CD4-positive, alpha-beta memory T cell (primary cell): ENCODE results near the gene C9. TPM values are rescaled to one million over a fixed set of nuclear protein-coding genes. Genes with fewer than 3 reads are reported as not detected.
A peak's percentile ranks its signal among the peaks of the same experiment; 100 is the strongest.

Source experiments
- CTCF ChIA-PET: fragments of 350-600 bp; sonication (Branson Sonifier 250); formaldehyde crosslinking; loops from one replicate; lab custom pipeline; 2021; ENCODE audit warnings: inconsistent platforms; ENCODE audit not compliant: partially characterized antibody; lab: Charles Lee
- POLR2A ChIA-PET: fragments of 350-600 bp; sonication (Branson Sonifier 250); formaldehyde crosslinking; loops from one replicate; lab custom pipeline; 2021; ENCODE audit not compliant: partially characterized antibody; lab: Charles Lee
- DNase-seq, 5 donors: peaks; one replicate each; pipeline versions ENCODE4 v3.0.0 to v3.0.0-alpha.2; 2020 to 2022; ENCODE audit warnings: mixed read lengths in 1 of 5
- H3K27ac ChIP-seq: one replicate; pipeline ENCODE4 v1.7.0; 2013; ENCODE audit warnings: low read depth, low read length
- H3K27me3 ChIP-seq: 2 replicates; pipeline ENCODE4 v1.7.0; 2013; ENCODE audit warnings: mild to moderate bottlenecking, low read length, moderate library complexity; ENCODE audit not compliant: insufficient read depth
- H3K36me3 ChIP-seq: 2 replicates; pipeline ENCODE4 v1.7.0; 2013; ENCODE audit warnings: mild to moderate bottlenecking, low read length, moderate library complexity; ENCODE audit not compliant: insufficient read depth
- H3K4me1 ChIP-seq: 2 replicates; pipeline ENCODE4 v1.7.0; 2013; ENCODE audit warnings: mild to moderate bottlenecking, low read length, moderate library complexity; ENCODE audit not compliant: insufficient read depth
- H3K4me3 ChIP-seq, 2 donors: one replicate each; pipeline ENCODE4 v1.7.0; 2013; ENCODE audit warnings: low read length in 2 of 2, mild to moderate bottlenecking in 1 of 2
- H3K9me3 ChIP-seq, 2 donors: one replicate each; pipeline ENCODE4 v1.7.0; 2013; ENCODE audit warnings: low read length in 2 of 2, control low read depth in 1 of 2; ENCODE audit not compliant: control insufficient read depth in 1 of 2
- H3K27ac Mint-ChIP-seq, 7 donors: one replicate each; pipeline ENCODE4 v1.8.0; 2020 to 2021; ENCODE audit warnings: mixed read lengths in 7 of 7, mild to moderate bottlenecking in 6 of 7, inconsistent platforms in 3 of 7, moderate library complexity in 3 of 7
- H3K27me3 Mint-ChIP-seq, 2 donors: one replicate each; pipeline ENCODE4 v1.8.0; 2020 to 2021; ENCODE audit warnings: mixed read lengths in 2 of 2
- H3K36me3 Mint-ChIP-seq, 2 donors: one replicate each; pipeline ENCODE4 v1.8.0; 2020 to 2021; ENCODE audit warnings: mixed read lengths in 2 of 2, inconsistent platforms in 1 of 2, mild to moderate bottlenecking in 1 of 2
- H3K4me1 Mint-ChIP-seq, 4 donors: one replicate each; pipeline ENCODE4 v1.8.0; 2020 to 2021; ENCODE audit warnings: mixed read lengths in 4 of 4, mild to moderate bottlenecking in 1 of 4
- H3K4me3 Mint-ChIP-seq, 8 donors: one replicate each; pipeline ENCODE4 v1.8.0; 2020 to 2021; ENCODE audit warnings: mixed read lengths in 8 of 8, mild to moderate bottlenecking in 7 of 8, moderate library complexity in 6 of 8, inconsistent platforms in 3 of 8
- H3K9me3 Mint-ChIP-seq, 8 donors: one replicate each; pipeline ENCODE4 v1.8.0; 2020 to 2021; ENCODE audit warnings: mixed read lengths in 8 of 8, mild to moderate bottlenecking in 5 of 8, inconsistent platforms in 3 of 8, moderate library complexity in 1 of 8
- intact Hi-C: fragments of 100-400 bp; cut with micrococcal nuclease; formaldehyde crosslinking; loops from one replicate; pipeline ENCODE4 v1.15.1; 2023
- polyA plus RNA-seq, 2 donors: library from polyadenylated mRNA; unstranded; fragments of 300-500 nt; fragmentation: Illumina TruSeq; gene quantifications; one replicate each; pipeline ENCODE4 v1.2.3, GENCODE V29; 2021
- total RNA-seq, 2 experiments: library from RNA; stranded (reverse); gene quantifications; one replicate each; pipeline ENCODE4 v1.2.3, GENCODE V29; 2021

C9 gene
- total and polyA plus RNA-seq, 4 experiments from 2014 or later = not detected

DNA sequence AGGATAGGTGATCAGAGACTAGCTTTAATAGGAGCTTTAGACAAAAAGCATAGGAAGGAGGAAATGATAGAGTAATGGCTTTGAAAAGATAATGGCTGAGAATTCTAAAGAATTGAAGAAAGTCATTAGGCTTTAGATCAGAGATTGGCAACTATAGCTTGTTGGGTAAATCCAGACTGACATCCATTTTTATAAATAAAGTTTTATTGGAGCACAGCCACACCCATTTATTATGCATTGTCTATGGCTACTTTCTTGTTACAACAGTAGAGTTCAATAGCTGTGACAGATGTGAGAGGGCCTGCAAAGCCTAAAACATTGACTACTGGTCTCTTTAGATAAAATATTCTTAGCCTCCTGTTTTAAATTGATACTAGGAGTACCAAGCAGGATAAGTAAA lies 104.2 kb downstream of the C9 start:
- intact Hi-C loops = no loop called here
- Mint-ChIP-seq H3K27me3 (no peaks in the 10 kb centered on the region), H3K36me3 (no peaks in the 10 kb centered on the region), H3K4me1 (peaks cover 15 to 24% (median 18%) of the 10 kb centered on the region in 4 donors), H3K27ac (peak overlapping the region in 1 of 7 donors; percentile 53), H3K4me3 (no peak overlapping the region), H3K9me3 (no peaks in the 10 kb centered on the region)
- Histone ChIP-seq H3K36me3 (no peaks in the 10 kb centered on the region), H3K4me1 (peaks cover 17% of the 10 kb centered on the region), H3K27me3 (no peaks in the 10 kb centered on the region), H3K27ac (no peak overlapping the region), H3K4me3 (no peak overlapping the region), H3K9me3 (no peaks in the 10 kb centered on the region)
- no peak for DNase-seq
- POLR2A ChIA-PET = interaction anchor here (1.0 to 1.9 kb wide), 2 partner anchors 10 to 13 kb away, joined by 3 to 4 read pairs; no protein-coding TSS in a partner anchor
- CTCF ChIA-PET = interaction anchor here (1.1 to 1.2 kb wide), 2 partner anchors 23 to 43 kb away, joined by 7 to 10 read pairs; no protein-coding TSS in a partner anchor

DNA sequence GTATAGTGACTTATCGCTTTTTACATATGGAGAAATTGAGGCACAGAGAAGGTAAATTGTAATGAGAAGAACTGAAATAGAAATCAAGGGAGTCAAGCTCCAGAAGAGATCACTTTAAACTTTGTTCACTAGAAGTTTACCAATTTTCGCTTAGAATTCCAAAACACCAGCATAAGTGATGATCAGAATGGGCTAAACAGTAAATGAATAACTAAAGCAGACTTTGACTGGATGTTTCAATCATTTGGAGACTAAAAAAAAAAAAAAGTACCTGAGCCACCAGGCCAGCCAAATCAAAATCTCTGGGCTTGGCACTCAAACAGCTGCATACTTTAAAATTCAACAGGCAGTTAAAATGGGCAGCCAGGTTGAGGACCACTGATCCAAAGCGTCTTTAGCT lies 106.7 kb downstream of the C9 start:
- no peaks in the 10 kb centered on the region for H3K9me3 Mint-ChIP-seq
- H3K9me3 ChIP-seq = no peaks in the 10 kb centered on the region
- H3K36me3 Mint-ChIP-seq = no peaks in the 10 kb centered on the region
- peaks cover 9 to 16% (median 13%) of the 10 kb centered on the region in 4 donors for H3K4me1 Mint-ChIP-seq
- POLR2A ChIA-PET = interaction anchor here (1.0 kb wide), 1 partner anchor 8 kb away, joined by 3 read pairs; no protein-coding TSS in a partner anchor
- H3K4me3 Mint-ChIP-seq = no peak overlapping the region
- no peaks in the 10 kb centered on the region for H3K27me3 ChIP-seq
- no peak overlapping the region for H3K27ac ChIP-seq
- no peaks in the 10 kb centered on the region for H3K36me3 ChIP-seq
- no peak overlapping the region for H3K27ac Mint-ChIP-seq
- H3K4me1 ChIP-seq = peaks cover 11% of the 10 kb centered on the region
- intact Hi-C loops = no loop called here
- DNase-seq = no peak
- no peaks in the 10 kb centered on the region for H3K27me3 Mint-ChIP-seq
- CTCF ChIA-PET = interaction anchor here (1.4 to 3.2 kb wide), 3 partner anchors 16 to 40 kb away, joined by 4 to 16 read pairs (median 6); partner anchors contain the start of gene FYB1
- no peak overlapping the region for H3K4me3 ChIP-seq

DNA sequence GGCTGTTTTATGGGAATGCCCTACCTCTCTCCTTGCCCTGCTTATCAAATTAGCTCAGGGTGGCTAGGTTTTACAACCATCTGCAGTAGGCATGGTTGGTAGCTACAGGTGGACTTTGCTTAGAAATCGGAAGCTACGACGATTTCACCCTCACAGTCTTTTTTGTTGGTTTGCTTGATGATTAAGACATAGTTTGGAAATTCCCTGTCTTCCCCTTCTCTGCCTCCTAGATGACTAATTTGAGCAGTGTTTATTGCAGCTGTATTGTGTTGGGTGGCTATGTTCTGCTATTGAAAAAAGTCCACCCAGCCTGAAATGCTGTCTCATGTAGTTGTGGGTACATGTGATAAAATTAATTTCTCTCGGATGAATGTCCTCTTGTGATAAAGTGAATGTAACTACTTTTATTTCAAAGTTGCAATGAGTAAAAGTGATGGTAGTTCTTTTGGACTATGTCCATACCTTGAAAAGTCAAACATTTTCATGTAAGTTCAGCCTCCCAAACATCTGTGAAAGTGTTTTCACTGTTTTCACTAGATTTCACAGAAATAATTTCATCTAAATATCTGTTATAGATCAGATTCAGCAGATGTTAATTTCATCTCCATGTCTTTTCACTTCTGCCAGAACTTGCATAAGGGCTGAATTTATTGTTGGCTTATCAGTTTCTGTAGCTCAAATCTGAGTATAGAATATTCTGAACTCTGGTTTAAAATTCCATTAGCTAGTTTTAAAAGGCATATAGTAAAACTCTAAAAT lies 107.6 kb downstream of the C9 start:
- intact Hi-C loops = no loop called here

DNA sequence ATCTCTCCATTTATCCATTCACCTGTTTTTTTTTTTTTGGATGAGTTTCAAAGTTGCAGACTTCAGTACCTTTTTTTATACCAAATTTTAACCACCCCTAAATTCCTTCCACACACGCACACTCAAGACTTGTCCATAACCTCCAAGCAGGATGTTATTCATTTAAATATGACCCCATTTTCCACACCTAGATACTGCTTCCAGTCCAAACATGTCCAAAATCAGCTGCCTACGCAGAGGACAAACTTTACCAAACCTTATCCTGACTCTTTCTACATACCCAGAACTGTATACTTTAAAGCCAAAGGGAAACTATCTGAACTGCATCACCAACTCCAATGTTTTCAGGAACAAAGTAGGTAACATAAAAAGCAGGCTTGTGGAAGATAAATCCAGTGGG lies 108.9 kb downstream of the C9 start:
- H3K4me1 Mint-ChIP-seq = peaks cover 9 to 16% (median 12%) of the 10 kb centered on the region in 4 donors
- Histone ChIP-seq H3K27ac (no peak overlapping the region), H3K36me3 (no peaks in the 10 kb centered on the region), H3K4me3 (no peak overlapping the region), H3K4me1 (peaks cover 11% of the 10 kb centered on the region), H3K27me3 (no peaks in the 10 kb centered on the region), H3K9me3 (no peaks in the 10 kb centered on the region)
- H3K9me3 Mint-ChIP-seq = no peaks in the 10 kb centered on the region
- ChIA-PET POLR2A (interaction anchor here (0.6 to 0.9 kb wide), 2 partner anchors 38 kb away, joined by 3 read pairs; no protein-coding TSS in a partner anchor), CTCF (interaction anchor here (2.1 to 3.2 kb wide), 2 partner anchors 28 to 38 kb away, joined by 10 to 16 read pairs; partner anchors contain the start of gene FYB1)
- H3K36me3 Mint-ChIP-seq = peaks cover 0 to under 1% of the 10 kb centered on the region in 2 donors
- no peaks in the 10 kb centered on the region for H3K27me3 Mint-ChIP-seq
- intact Hi-C loops = no loop called here
- DNase-seq = no peak
- H3K27ac Mint-ChIP-seq = peak overlapping the region in 2 of 7 donors; percentile 7 to 55
- H3K4me3 Mint-ChIP-seq = no peak overlapping the region

More for the DNA sequence above, 107.6 kb downstream of the C9 start:
- no peaks in the 10 kb centered on the region for H3K36me3 ChIP-seq
- CTCF ChIA-PET = interaction anchor here (1.2 to 3.2 kb wide), 4 partner anchors 9 to 39 kb away, joined by 3 to 16 read pairs (median 7); partner anchors contain the start of gene FYB1
- peak overlapping the region in 3 of 7 donors; percentile 46 to 80 (median 64) for H3K27ac Mint-ChIP-seq
- POLR2A ChIA-PET = interaction anchor here (1.0 kb wide), 1 partner anchor 9 kb away, joined by 3 read pairs; no protein-coding TSS in a partner anchor
- H3K4me3 Mint-ChIP-seq = peak overlapping the region; percentile 41 to 73 (median 62)
- peak overlapping the region in 1 of 2 donors; percentile 3 for H3K4me3 ChIP-seq
- peaks cover 11% of the 10 kb centered on the region for H3K4me1 ChIP-seq
- H3K36me3 Mint-ChIP-seq = no peaks in the 10 kb centered on the region
- no peaks in the 10 kb centered on the region for H3K9me3 Mint-ChIP-seq
- H3K27ac ChIP-seq = no peak overlapping the region
- no peaks in the 10 kb centered on the region for H3K27me3 Mint-ChIP-seq
- no peaks in the 10 kb centered on the region for H3K9me3 ChIP-seq
- H3K27me3 ChIP-seq = no peaks in the 10 kb centered on the region
- H3K4me1 Mint-ChIP-seq = peaks cover 9 to 16% (median 13%) of the 10 kb centered on the region in 4 donors
- peak in 1 of 5 donors; percentile 4 for DNase-seq

DNA sequence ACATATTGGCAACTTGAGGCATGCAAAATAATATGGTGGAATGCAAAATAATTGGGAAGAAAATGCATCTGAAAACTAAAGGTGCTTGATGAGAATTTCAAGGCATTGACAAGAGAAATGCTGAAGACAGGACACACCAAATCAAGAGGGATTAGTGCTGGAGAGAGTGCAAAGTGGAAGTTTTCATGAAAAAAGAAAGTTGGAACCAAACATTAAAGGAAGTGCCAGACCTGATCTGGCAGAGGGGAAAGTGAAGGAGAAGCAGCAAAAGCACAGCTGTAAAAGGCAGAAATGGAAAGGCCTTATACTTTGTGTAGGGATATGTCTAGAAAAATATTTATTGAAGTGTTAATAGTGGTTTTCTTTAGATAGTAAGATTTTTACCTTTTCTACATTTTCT lies 109.6 kb downstream of the C9 start:
- Mint-ChIP-seq H3K36me3 (peaks cover 0 to 6% of the 10 kb centered on the region in 2 donors), H3K9me3 (peaks cover 0 to 3% (median 0%) of the 10 kb centered on the region in 8 donors), H3K4me3 (no peak overlapping the region), H3K27me3 (no peaks in the 10 kb centered on the region), H3K4me1 (peaks cover 9 to 16% (median 11%) of the 10 kb centered on the region in 4 donors), H3K27ac (no peak overlapping the region)
- Histone ChIP-seq H3K4me3 (no peak overlapping the region), H3K27ac (no peak overlapping the region), H3K36me3 (no peaks in the 10 kb centered on the region), H3K4me1 (peaks cover 11% of the 10 kb centered on the region), H3K9me3 (no peaks in the 10 kb centered on the region), H3K27me3 (no peaks in the 10 kb centered on the region)
- ChIA-PET POLR2A (interaction anchor here (0.9 kb wide), 1 partner anchor 37 kb away, joined by 3 read pairs; no protein-coding TSS in a partner anchor), CTCF (interaction anchor here (2.1 to 3.2 kb wide), 2 partner anchors 29 to 37 kb away, joined by 10 to 16 read pairs; partner anchors contain the start of gene FYB1)
- no peak for DNase-seq
- intact Hi-C loops = no loop called here

DNA sequence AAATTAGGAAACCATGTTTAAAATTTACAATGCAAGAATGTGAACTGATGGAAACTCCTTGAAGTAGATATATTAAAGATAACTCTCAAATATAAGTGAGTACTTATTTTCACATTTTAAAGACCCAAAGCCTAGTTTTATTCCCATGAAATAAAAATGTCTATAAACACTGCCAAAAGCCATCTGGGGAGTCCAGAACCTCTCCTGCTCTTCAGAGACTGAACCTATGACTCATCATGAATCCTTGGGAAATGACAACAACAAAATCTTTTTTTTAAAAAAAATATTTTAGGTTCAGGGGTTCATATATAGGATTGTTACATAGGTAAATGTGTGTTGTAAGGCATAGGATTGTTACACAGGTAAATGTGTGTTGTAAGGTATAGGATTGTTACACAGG lies 111.1 kb downstream of the C9 start:
- intact Hi-C loops = no loop called here

More for the DNA sequence above, 111.1 kb downstream of the C9 start:
- Mint-ChIP-seq H3K9me3 (peaks cover 0 to 6% (median 0%) of the 10 kb centered on the region in 8 donors), H3K27me3 (peaks cover 0 to under 1% of the 10 kb centered on the region in 2 donors), H3K36me3 (peaks cover 0 to 11% of the 10 kb centered on the region in 2 donors), H3K4me3 (no peak overlapping the region), H3K27ac (no peak overlapping the region), H3K4me1 (peaks cover 9 to 14% (median 12%) of the 10 kb centered on the region in 4 donors)
- Histone ChIP-seq H3K4me3 (no peak overlapping the region), H3K4me1 (peaks cover 11% of the 10 kb centered on the region), H3K36me3 (no peaks in the 10 kb centered on the region), H3K27ac (no peak overlapping the region), H3K9me3 (no peaks in the 10 kb centered on the region), H3K27me3 (no peaks in the 10 kb centered on the region)
- DNase-seq = no peak
- POLR2A ChIA-PET = no interaction called here
- CTCF ChIA-PET = interaction anchor here (1.7 kb wide), 1 partner anchor 36 kb away, joined by 8 read pairs; no protein-coding TSS in a partner anchor
